Heart left ventricle (tissue), 16 donors: Measurements from ENCODE around the gene IDUA. TPM values are rescaled to one million over a fixed set of nuclear protein-coding genes. Genes with fewer than 3 reads are reported as not detected.

ENCODE experiments used
- ATAC-seq, 4 donors: fragments of 200-7000 bp; cut with Tn5 transposase; one replicate each; pipeline ENCODE4 v1.9.1; 2020 to 2022; ENCODE audit warnings: moderate library complexity in 4 of 4, mild to moderate bottlenecking in 3 of 4, moderate number of reproducible peaks in 1 of 4
- DNase-seq, 5 donors: peaks; one replicate each; pipeline ENCODE4 v3.0.0-alpha.2; 2020
- H3K27ac ChIP-seq, 12 donors: fragments of 200-600 bp; sonication (generic) in 4 of 12; one replicate each; pipeline versions ENCODE4 v1.5.0 to v1.8.0; 2016 to 2022; ENCODE audit warnings: mild to moderate bottlenecking in 2 of 12
- H3K27me3 ChIP-seq, 9 donors: fragments of 200-600 bp; sonication (generic) in 2 of 9; one replicate each; pipeline versions ENCODE4 v1.5.1 to v1.8.0; 2016 to 2022; ENCODE audit warnings: mild to moderate bottlenecking in 3 of 9
- H3K36me3 ChIP-seq, 9 donors: fragments of 200-600 bp; sonication (generic) in 2 of 9; one replicate each; pipeline versions ENCODE4 v1.5.0 to v1.8.0; 2018 to 2022; ENCODE audit warnings: mild to moderate bottlenecking in 2 of 9
- H3K4me1 ChIP-seq, 12 donors: fragments of 200-600 bp; sonication (generic) in 4 of 12; one replicate each; pipeline versions ENCODE4 v1.5.0 to v1.8.0; 2016 to 2022; ENCODE audit warnings: mild to moderate bottlenecking in 3 of 12
- H3K4me3 ChIP-seq, 12 donors: fragments of 200-600 bp; sonication (generic) in 4 of 12; one replicate each; pipeline versions ENCODE4 v1.5.0 to v1.8.0; 2017 to 2022; ENCODE audit warnings: mild to moderate bottlenecking in 9 of 12, moderate library complexity in 4 of 12
- H3K9me3 ChIP-seq, 12 donors: fragments of 200-600 bp; sonication (generic) in 4 of 12; one replicate each; pipeline versions ENCODE4 v1.5.0 to v1.8.0; 2016 to 2022; ENCODE audit warnings: mild to moderate bottlenecking in 1 of 12
- POLR2A ChIP-seq, 2 donors: fragments of 450-650 bp; IDR thresholded peaks; one replicate each; pipeline ENCODE4 v1.6.1; 2017; ENCODE audit warnings: antibody characterized with exemption in 2 of 2, mild to moderate bottlenecking in 2 of 2, moderate library complexity in 2 of 2
- WGBS, 4 donors: extraction: QIAGEN DNeasy Blood & Tissue Kit in 2 of 4; methylation state at CpG; one replicate each; pipeline versions ENCODE4 v1.1.5 to v1.1.7; 2013 to 2018; 5-methylcytosine and 5-hydroxymethylcytosine counted together
- intact Hi-C, 10 donors: fragments of 100-400 bp; cut with DNase I; formaldehyde crosslinking; loops; one replicate each; pipeline versions ENCODE4 v1.11.1 to v1.14.2; 2022
- polyA plus RNA-seq, 2 donors: library from polyadenylated mRNA; stranded (reverse); fragments of 200-250 nt; gene quantifications; one replicate each; pipeline ENCODE4 v1.2.3, GENCODE V29; 2013
- total RNA-seq, 9 donors: library from RNA; depleted of rRNA in 2 of 9; stranded (reverse); fragments of >200 nt in 2 of 9; fragmentation: NEBNext Ultra II Directional in 3 of 9; extraction: Animal tissue kit (Norgen Biotek cat#: 25700) in 3 of 9; gene quantifications; one replicate each; pipeline versions ENCODE4 v1.1.0 to v1.2.4, GENCODE V29; 2016 to 2023
- TF ChIP-seq, protein P1 (sequence below), 12 donors: fragments of 200-600 bp; sonication (generic) in 4 of 12; IDR thresholded peaks; one replicate each; pipeline versions ENCODE4 v1.5.0 to v1.8.0; 2018 to 2022; ENCODE audit warnings: antibody characterized with exemption in 12 of 12, mild to moderate bottlenecking in 5 of 12
- donor health status: ischemic (EF 13 %, LVEDD 7.1; RV severe dilation, severe dysfunction).
- donor health status: healthy with polysubstance abuse.
- donor health status: DM: no; HTN: yes; CAD: no.
- donor health status: DM: no; HTN: no; CAD: no.
- donor health status: ischemic (EF 25% LVEDD 6.9; RV normal size, moderate dysfunction).
- donor health status: ischemic (EF 25% LVEDD 5.7; RV mildly dilated, moderate dysfunction).
- donor health status: healthy.
- donor health status: DM: yes; HTN: yes; CAD: no.
- donor health status: ischemic (EF 35%, LVEDD 5.7; RV mildly dilated, moderate dysfunction).
- donor health status: nonischemic (EF 11% LVEDD 7.7; RV severe dilation, severe dysfunction).
- donor health status: DM: yes; HTN: yes; CAD: no.
- donor health status: PGD.
- donor health status: ischemic (EF 29% LVEDD 5.4; RV normal size, mild dysfunction).
- donor health status: nonischemic (EF 23%, LVEDD 6.1; RV moderate dilation, normal function).

The IDUA gene
- total and polyA plus RNA-seq, 11 donors: 3.2 to 17.4 (median 6.8) TPM

DNA sequence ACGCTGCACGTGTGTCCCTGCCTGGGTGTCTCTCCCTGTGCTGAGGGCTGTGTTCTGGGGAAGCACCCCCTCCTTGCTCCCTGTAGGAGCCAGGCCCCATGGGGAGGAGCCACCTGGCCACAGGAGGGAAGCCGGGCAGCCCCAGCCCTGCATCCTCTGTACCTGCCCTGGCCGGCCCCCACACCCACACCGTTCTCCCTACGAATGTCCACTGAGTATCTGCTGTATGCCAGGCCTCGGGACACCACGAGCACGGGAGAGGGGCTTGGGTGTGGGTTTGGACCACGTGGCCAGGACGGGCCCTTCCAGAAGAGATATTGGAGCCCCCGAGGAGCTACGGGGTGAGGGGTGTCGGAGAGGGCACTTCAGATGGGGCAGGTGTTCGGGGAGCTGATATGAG, 30.9 kb downstream of the IDUA start:
- intact Hi-C loops: no loop called here
- Histone ChIP-seq H3K9me3 (no peaks in the 10 kb centered on the region), H3K4me3 (no peak overlapping the region), H3K27ac (no peak overlapping the region), H3K4me1 (peaks cover 0 to under 1% (median 0%) of the 10 kb centered on the region in 12 donors), H3K27me3 (no peaks in the 10 kb centered on the region), H3K36me3 (no peaks in the 10 kb centered on the region)
- no peak for ATAC-seq
- no peak for DNase-seq
- 80 to 89% (median 83%) methylated on average over 13 to 15 of the region's 15 CpGs for WGBS, 4 donors
- TF ChIP-seq POLR2A (IDR thresholded peaks at IDR 0.05): no peak
- TF ChIP-seq, protein P1, sequence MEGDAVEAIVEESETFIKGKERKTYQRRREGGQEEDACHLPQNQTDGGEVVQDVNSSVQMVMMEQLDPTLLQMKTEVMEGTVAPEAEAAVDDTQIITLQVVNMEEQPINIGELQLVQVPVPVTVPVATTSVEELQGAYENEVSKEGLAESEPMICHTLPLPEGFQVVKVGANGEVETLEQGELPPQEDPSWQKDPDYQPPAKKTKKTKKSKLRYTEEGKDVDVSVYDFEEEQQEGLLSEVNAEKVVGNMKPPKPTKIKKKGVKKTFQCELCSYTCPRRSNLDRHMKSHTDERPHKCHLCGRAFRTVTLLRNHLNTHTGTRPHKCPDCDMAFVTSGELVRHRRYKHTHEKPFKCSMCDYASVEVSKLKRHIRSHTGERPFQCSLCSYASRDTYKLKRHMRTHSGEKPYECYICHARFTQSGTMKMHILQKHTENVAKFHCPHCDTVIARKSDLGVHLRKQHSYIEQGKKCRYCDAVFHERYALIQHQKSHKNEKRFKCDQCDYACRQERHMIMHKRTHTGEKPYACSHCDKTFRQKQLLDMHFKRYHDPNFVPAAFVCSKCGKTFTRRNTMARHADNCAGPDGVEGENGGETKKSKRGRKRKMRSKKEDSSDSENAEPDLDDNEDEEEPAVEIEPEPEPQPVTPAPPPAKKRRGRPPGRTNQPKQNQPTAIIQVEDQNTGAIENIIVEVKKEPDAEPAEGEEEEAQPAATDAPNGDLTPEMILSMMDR (IDR thresholded peaks at IDR 0.05): no peak

DNA sequence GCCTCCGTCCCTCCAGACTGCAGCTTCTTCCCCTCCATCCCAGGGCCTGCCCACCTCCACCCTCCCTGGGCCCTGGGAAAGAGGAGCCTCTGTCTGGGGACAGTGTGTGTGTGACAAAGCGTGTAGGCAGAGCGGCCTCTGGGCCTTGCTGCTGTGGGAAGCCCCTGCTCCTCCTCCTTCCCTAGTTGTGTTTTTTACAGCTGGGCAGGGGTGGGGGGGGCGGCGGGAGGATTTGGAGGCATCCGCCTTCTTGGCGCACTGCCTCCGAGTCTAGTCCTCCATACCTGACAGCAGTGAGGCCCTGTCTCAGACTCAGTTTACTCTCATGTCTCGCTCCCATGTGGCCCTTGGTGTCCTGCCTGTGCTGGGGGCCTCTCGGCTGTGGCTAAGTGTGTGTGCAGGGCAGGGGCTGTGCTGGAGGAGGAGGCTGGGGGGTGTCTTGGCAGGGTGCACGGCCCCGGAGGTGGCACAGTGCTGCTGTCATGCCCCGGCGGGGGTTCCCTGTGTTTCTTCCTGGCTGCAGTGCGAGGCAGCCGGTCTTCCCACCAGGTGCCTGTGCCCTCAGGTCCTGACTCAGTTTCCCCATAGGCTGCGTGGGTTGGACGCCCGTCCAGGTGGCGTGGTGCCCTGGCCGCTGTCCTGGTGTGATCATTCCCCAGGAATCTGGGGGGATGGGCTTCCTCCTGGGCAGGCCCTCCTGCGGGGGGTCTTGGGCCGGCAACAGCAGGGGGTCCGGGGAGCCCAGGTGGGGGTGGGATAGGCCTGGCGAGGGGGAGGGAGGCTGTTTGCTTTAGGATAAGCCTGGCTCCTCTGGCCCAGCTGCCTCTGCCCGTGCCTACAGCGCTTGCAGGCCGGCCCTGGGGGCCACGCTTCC, 31.5 kb downstream of the IDUA start:
- no peaks in the 10 kb centered on the region for H3K36me3 ChIP-seq
- 70 to 81% (median 76%) methylated on average over 7 to 29 of the region's 29 CpGs for WGBS, 4 donors
- H3K27me3 ChIP-seq: no peaks in the 10 kb centered on the region
- no peaks in the 10 kb centered on the region for H3K9me3 ChIP-seq
- H3K4me3 ChIP-seq: no peak overlapping the region
- TF ChIP-seq, protein P1 (IDR thresholded peaks at IDR 0.05): no peak
- no peak for TF ChIP-seq POLR2A (IDR thresholded peaks at IDR 0.05)
- no peak for ATAC-seq
- no peak overlapping the region for H3K27ac ChIP-seq
- H3K4me1 ChIP-seq: no peaks in the 10 kb centered on the region
- intact Hi-C loops: no loop called here
- DNase-seq: no peak

DNA sequence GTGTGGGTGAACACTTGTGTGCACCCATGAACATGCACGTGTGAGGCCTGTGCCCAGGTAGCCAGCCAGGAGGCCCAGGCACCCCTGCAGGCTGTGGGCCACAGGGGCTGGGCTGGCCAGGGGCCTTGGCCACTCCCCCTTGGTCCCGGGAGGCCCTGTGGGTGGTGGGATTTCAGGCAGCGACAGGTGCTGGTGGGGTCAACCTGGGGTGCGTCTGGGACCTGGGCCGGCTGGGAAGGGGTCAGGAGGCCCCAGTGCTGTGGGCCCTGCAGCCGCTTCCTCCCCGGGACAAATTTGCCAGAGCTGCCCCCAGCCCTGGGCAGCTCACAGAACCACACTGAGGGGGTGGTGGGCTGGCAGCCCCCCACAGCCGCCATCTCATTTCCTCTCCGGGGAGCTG, 32.5 kb downstream of the IDUA start:
- WGBS, 4 donors: 59 to 78% (median 76%) methylated on average over 3 to 9 of the region's 9 CpGs
- ATAC-seq (no peak), DNase-seq (no peak)
- Histone ChIP-seq H3K4me3 (no peak overlapping the region), H3K9me3 (no peaks in the 10 kb centered on the region), H3K36me3 (peaks cover 0 to 3% (median 0%) of the 10 kb centered on the region in 9 donors), H3K27ac (no peak overlapping the region), H3K4me1 (no peaks in the 10 kb centered on the region), H3K27me3 (no peaks in the 10 kb centered on the region)
- intact Hi-C loops: no loop called here
- TF ChIP-seq POLR2A (IDR thresholded peaks at IDR 0.05): no peak
- TF ChIP-seq, protein P1 (IDR thresholded peaks at IDR 0.05): no peak

DNA sequence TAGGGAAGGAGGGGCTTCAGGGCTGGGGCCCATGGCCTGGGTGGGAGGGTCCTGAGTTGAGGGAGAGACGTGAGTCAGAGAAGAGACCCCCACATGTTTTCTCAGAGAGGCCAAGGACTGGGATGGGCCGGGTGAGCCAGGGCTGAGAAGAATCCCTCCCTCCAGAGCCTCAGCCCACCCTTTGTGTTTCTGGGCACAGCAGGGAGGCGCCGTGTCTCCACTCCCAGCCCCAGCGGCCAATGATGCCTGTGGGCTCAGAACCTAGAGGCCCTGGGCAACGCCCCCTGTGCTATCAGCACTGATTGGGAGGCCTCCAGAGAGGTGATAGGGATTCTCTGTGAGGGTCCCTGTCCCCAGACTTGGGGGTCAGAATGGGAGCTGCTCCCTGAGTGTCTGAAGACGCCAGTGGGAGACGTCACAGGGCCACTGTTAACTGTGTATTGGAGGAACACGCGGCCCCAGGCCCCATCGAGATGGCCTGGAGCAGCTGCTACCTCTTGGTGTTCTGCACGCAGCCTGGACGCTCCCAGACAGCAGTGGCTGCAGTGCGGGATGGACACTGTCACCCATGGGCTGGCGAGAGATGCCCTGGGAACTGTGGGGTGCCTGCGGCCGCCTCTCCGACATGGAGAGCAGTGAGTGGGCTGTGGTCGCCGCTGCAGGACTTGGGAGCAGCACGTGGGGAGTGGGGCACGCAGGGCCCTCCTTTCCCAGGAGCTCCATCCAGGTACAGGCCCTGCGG, 33.1 kb downstream of the IDUA start:
- no peak overlapping the region for H3K27ac ChIP-seq
- DNase-seq (no peak), ATAC-seq (no peak)
- no peaks in the 10 kb centered on the region for H3K4me1 ChIP-seq
- intact Hi-C loops: no loop called here
- no peaks in the 10 kb centered on the region for H3K9me3 ChIP-seq
- no peak overlapping the region for H3K4me3 ChIP-seq
- no peak for TF ChIP-seq POLR2A (IDR thresholded peaks at IDR 0.05)
- TF ChIP-seq, protein P1 (IDR thresholded peaks at IDR 0.05): no peak
- peaks cover 0 to 9% (median 0%) of the 10 kb centered on the region in 9 donors for H3K36me3 ChIP-seq
- 75 to 88% (median 83%) methylated on average over 19 to 23 of the region's 23 CpGs for WGBS, 4 donors
- H3K27me3 ChIP-seq: no peaks in the 10 kb centered on the region
